ENCODE data around the gene IFNB1. TPM values are rescaled to one million over a fixed set of nuclear protein-coding genes. Genes with fewer than 3 reads are reported as not detected.

The IFNB1 gene
- polyA plus RNA-seq, 1 donor: not detected

DNA sequence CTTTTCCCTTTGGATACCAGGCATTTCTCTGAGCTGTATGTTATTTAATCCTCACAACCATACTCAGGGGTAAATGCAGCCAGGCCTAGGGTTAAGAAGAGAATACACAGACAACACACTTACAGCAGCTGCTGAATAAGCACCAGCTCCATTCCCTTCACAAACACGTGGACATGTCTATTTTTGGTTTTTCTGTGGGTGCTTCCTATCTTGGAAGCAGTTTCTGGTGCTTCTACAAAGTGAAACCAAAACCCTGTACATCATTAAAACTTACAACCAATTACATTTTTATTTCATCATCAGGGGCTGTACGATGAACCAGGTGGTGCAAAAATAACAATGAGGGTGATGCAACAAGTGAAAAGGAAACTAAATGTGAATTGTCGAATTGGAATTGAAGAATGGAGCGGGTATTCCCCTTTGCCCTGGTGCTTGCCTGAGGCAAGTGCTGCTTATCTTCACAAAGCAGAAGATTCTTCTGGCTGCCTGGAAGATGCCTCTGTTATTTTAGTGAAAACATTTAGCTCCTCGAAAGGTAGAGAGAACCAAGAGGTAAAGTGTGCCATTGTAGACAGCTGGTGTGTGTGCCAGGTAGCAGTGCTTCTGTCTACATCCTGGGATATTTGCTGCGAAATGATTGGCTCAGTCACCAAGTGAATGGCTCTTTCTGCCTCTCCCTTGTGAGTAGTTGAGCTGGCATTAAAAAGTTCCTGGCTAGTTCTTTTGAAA is 18.6 kb upstream of the IFNB1 start:
- Histone ChIP-seq H3K27ac (ENCODE audit: low read length) (no peak overlapping the region), H3K27me3 (ENCODE audit: control insufficient read depth, insufficient read depth, low read length) (no peaks in the 10 kb centered on the region), H3K4me1 (ENCODE audit: control insufficient read depth, insufficient read depth, low read length) (no peaks in the 10 kb centered on the region), H3K4me3 (ENCODE audit: low read length) (no peak overlapping the region), H3K9me3 (ENCODE audit: control insufficient read depth, low read depth, low read length) (no peaks in the 10 kb centered on the region), H3K36me3 (ENCODE audit: control insufficient read depth, insufficient read depth, low read length) (no peaks in the 10 kb centered on the region)
- WGBS (ENCODE audit: insufficient coverage, low lambda C conversion rate): no CpG with 5 or more reads among the region's 6 CpGs
- peak in 1 of 2 donors; percentile 26 for DNase-seq

DNA sequence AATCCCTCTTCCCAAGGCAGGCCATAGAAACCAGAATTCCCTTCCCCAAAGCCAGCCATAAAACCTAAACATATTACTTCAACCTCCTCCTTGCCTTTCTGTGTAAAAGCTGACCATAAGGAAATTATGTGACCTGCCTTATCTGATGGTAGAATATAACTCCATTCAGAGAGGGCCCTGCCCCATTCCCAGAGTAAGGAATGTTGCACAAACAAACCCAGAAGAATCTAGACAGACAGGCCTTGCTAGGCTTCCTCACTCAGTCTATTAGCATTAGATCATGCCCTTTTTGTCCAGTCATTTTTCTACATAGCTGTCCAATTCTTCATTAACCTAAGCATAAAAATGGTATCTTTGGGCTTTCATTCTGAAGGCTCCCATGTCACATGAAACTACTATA is 17.8 kb upstream of the IFNB1 start:
- H3K4me1 ChIP-seq (ENCODE audit: control insufficient read depth, insufficient read depth, low read length): no peaks in the 10 kb centered on the region
- H3K36me3 ChIP-seq (ENCODE audit: control insufficient read depth, insufficient read depth, low read length): no peaks in the 10 kb centered on the region
- H3K9me3 ChIP-seq (ENCODE audit: control insufficient read depth, low read depth, low read length): no peaks in the 10 kb centered on the region
- DNase-seq: no peak
- no peaks in the 10 kb centered on the region for H3K27me3 ChIP-seq (ENCODE audit: control insufficient read depth, insufficient read depth, low read length)
- no peak overlapping the region for H3K27ac ChIP-seq (ENCODE audit: low read length)
- H3K4me3 ChIP-seq (ENCODE audit: low read length): no peak overlapping the region

DNA sequence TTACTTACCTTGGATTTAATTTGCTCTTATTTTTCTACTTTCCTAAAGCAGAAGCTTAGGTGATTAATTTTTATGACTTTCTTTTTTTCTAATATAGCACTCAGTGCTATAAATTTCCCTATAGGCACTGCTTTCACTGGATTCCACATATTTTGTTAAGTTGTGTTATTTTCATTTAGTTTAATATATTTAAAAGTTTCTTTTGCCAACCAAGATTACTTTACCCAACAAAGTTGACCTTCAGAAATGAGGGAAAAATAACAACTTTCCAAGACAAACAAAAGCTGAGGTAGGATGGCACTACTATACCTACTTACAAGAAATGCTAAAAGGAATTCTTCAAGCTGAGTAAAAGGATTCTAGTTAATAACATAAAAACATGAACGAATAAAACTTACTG is 8.8 kb upstream of the IFNB1 start:
- no peak overlapping the region for H3K27ac ChIP-seq (ENCODE audit: low read length)
- no peaks in the 10 kb centered on the region for H3K27me3 ChIP-seq (ENCODE audit: control insufficient read depth, insufficient read depth, low read length)
- no peaks in the 10 kb centered on the region for H3K9me3 ChIP-seq (ENCODE audit: control insufficient read depth, low read depth, low read length)
- H3K4me1 ChIP-seq (ENCODE audit: control insufficient read depth, insufficient read depth, low read length): no peaks in the 10 kb centered on the region
- no peak for DNase-seq
- H3K4me3 ChIP-seq (ENCODE audit: low read length): no peak overlapping the region
- H3K36me3 ChIP-seq (ENCODE audit: control insufficient read depth, insufficient read depth, low read length): no peaks in the 10 kb centered on the region
- WGBS (ENCODE audit: insufficient coverage, low lambda C conversion rate): no CpG with 5 or more reads among the region's 1 CpG

DNA sequence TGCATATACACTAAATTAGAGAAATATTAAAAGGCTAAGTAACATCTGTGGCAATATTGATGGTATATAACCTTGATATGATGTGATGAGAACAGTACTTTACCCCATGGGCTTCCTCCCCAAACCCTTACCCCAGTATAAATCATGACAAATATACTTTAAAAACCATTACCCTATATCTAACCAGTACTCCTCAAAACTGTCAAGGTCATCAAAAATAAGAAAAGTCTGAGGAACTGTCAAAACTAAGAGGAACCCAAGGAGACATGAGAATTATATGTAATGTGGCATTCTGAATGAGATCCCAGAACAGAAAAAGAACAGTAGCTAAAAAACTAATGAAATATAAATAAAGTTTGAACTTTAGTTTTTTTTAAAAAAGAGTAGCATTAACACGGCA is 7.3 kb upstream of the IFNB1 start:
- Histone ChIP-seq H3K9me3 (ENCODE audit: control insufficient read depth, low read depth, low read length) (no peaks in the 10 kb centered on the region), H3K4me3 (ENCODE audit: low read length) (no peak overlapping the region), H3K27me3 (ENCODE audit: control insufficient read depth, insufficient read depth, low read length) (no peaks in the 10 kb centered on the region), H3K27ac (ENCODE audit: low read length) (no peak overlapping the region), H3K36me3 (ENCODE audit: control insufficient read depth, insufficient read depth, low read length) (no peaks in the 10 kb centered on the region), H3K4me1 (ENCODE audit: control insufficient read depth, insufficient read depth, low read length) (no peaks in the 10 kb centered on the region)
- 92% methylated on average over 1 of the region's 1 CpG for WGBS (ENCODE audit: insufficient coverage, low lambda C conversion rate)
- no peak for DNase-seq

DNA sequence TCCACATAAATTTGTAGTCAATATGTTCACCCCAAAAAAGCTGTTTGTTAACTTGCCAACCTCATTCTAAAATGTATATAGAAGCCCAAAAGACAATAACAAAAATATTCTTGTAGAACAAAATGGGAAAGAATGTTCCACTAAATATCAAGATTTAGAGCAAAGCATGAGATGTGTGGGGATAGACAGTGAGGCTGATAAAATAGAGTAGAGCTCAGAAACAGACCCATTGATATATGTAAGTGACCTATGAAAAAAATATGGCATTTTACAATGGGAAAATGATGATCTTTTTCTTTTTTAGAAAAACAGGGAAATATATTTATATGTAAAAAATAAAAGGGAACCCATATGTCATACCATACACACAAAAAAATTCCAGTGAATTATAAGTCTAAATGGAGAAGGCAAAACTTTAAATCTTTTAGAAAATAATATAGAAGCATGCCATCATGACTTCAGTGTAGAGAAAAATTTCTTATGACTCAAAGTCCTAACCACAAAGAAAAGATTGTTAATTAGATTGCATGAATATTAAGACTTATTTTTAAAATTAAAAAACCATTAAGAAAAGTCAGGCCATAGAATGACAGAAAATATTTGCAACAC is 6.6 kb upstream of the IFNB1 start:
- Histone ChIP-seq H3K9me3 (ENCODE audit: control insufficient read depth, low read depth, low read length) (no peaks in the 10 kb centered on the region), H3K36me3 (ENCODE audit: control insufficient read depth, insufficient read depth, low read length) (no peaks in the 10 kb centered on the region), H3K4me3 (ENCODE audit: low read length) (no peak overlapping the region), H3K27me3 (ENCODE audit: control insufficient read depth, insufficient read depth, low read length) (no peaks in the 10 kb centered on the region), H3K27ac (ENCODE audit: low read length) (no peak overlapping the region), H3K4me1 (ENCODE audit: control insufficient read depth, insufficient read depth, low read length) (no peaks in the 10 kb centered on the region)
- DNase-seq: no peak

DNA sequence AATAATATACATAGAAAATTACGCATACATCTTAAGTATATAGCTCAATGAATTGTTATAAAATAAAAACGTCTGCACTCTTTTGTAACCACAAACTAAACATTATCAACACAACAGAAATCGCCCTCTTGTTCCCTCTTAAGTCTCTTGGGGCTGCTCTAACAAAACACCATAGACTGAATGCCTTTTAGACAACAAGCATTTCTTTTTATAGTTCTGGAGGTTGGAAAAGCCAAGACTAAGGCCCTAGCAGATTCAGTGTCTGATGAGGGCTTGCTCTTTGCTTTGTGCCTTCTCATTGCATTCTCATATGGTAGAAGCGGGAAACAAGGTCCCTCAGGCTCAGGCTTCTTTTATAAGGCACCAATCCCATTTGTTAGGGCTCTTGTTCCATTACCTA is 4.9 kb upstream of the IFNB1 start:
- H3K27me3 ChIP-seq (ENCODE audit: control insufficient read depth, insufficient read depth, low read length): no peaks in the 10 kb centered on the region
- no peak overlapping the region for H3K4me3 ChIP-seq (ENCODE audit: low read length)
- no peak for DNase-seq
- H3K9me3 ChIP-seq (ENCODE audit: control insufficient read depth, low read depth, low read length): no peaks in the 10 kb centered on the region
- H3K27ac ChIP-seq (ENCODE audit: low read length): no peak overlapping the region
- WGBS (ENCODE audit: insufficient coverage, low lambda C conversion rate): 100% methylated on average over 2 of the region's 4 CpGs
- no peaks in the 10 kb centered on the region for H3K36me3 ChIP-seq (ENCODE audit: control insufficient read depth, insufficient read depth, low read length)
- H3K4me1 ChIP-seq (ENCODE audit: control insufficient read depth, insufficient read depth, low read length): no peaks in the 10 kb centered on the region

DNA sequence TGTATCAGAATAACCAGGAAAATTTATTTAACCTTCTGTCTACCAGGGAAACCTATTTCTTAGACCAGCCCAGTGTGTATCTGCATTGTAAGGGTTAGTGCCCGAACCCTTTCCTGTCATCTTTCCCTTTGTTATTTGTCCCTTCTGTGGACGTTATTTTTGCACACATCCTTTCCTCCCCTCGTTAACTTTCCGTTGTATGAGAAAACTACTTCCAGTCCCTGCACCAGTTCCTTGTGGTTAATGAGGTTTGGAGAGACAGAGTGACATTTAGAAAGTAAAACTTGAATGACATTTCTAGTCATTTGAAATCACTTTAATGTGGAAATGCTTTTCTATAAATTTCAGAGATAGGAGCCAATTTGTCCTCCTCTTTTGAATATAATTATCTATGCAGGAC is 4.3 kb upstream of the IFNB1 start:
- Histone ChIP-seq H3K36me3 (ENCODE audit: control insufficient read depth, insufficient read depth, low read length) (no peaks in the 10 kb centered on the region), H3K4me1 (ENCODE audit: control insufficient read depth, insufficient read depth, low read length) (no peaks in the 10 kb centered on the region), H3K27ac (ENCODE audit: low read length) (no peak overlapping the region), H3K4me3 (ENCODE audit: low read length) (no peak overlapping the region), H3K9me3 (ENCODE audit: control insufficient read depth, low read depth, low read length) (no peaks in the 10 kb centered on the region), H3K27me3 (ENCODE audit: control insufficient read depth, insufficient read depth, low read length) (no peaks in the 10 kb centered on the region)
- 90% methylated on average over 2 of the region's 4 CpGs for WGBS (ENCODE audit: insufficient coverage, low lambda C conversion rate)
- no peak for DNase-seq

DNA sequence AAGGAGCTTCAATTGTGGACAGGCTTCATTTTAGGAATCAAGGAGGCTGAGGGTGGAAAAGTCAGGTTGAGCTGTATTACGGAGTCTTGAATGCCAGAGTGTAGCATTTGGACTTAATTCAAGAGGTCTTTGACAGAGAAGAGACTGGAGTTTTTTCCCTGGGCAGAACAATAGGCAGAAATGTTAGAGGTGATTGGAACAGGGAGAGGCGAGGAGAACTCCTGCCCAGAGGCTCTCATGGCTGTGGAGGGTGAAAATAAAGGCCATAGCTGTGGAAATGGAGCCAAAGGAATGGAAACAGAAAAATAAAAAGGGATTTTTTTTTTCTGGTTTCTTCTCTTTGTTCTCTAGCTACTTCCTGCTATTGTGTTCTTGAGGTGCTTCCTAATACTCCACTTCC is 3.7 kb upstream of the IFNB1 start:
- Histone ChIP-seq H3K9me3 (ENCODE audit: control insufficient read depth, low read depth, low read length) (no peaks in the 10 kb centered on the region), H3K27me3 (ENCODE audit: control insufficient read depth, insufficient read depth, low read length) (no peaks in the 10 kb centered on the region), H3K4me1 (ENCODE audit: control insufficient read depth, insufficient read depth, low read length) (no peaks in the 10 kb centered on the region), H3K4me3 (ENCODE audit: low read length) (no peak overlapping the region), H3K27ac (ENCODE audit: low read length) (no peak overlapping the region), H3K36me3 (ENCODE audit: control insufficient read depth, insufficient read depth, low read length) (no peaks in the 10 kb centered on the region)
- DNase-seq: no peak
- WGBS (ENCODE audit: insufficient coverage, low lambda C conversion rate): no CpG with 5 or more reads among the region's 2 CpGs

DNA sequence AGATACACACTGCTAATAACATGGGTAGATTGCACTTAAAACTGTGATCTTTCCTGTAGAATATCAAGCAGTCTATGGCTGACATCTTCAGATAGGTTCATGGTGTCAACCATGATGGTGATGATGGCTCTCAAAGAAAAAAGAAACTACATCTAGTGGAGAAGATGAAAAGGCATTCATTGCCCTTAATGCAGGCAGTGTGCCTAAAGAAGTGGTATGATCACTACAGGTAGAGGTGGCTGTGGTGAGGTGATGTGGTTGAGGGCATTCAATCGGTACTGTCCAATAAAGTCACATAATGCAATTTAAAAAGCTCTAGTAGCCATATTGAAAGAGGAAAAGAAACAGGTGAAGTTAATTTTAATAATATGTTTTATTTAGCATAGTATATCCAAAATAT is 3.1 kb upstream of the IFNB1 start:
- Histone ChIP-seq H3K4me1 (ENCODE audit: control insufficient read depth, insufficient read depth, low read length) (no peaks in the 10 kb centered on the region), H3K9me3 (ENCODE audit: control insufficient read depth, low read depth, low read length) (no peaks in the 10 kb centered on the region), H3K36me3 (ENCODE audit: control insufficient read depth, insufficient read depth, low read length) (no peaks in the 10 kb centered on the region), H3K27ac (ENCODE audit: low read length) (no peak overlapping the region), H3K4me3 (ENCODE audit: low read length) (no peak overlapping the region), H3K27me3 (ENCODE audit: control insufficient read depth, insufficient read depth, low read length) (no peaks in the 10 kb centered on the region)
- no CpG with 5 or more reads among the region's 1 CpG for WGBS (ENCODE audit: insufficient coverage, low lambda C conversion rate)
- DNase-seq: no peak

DNA sequence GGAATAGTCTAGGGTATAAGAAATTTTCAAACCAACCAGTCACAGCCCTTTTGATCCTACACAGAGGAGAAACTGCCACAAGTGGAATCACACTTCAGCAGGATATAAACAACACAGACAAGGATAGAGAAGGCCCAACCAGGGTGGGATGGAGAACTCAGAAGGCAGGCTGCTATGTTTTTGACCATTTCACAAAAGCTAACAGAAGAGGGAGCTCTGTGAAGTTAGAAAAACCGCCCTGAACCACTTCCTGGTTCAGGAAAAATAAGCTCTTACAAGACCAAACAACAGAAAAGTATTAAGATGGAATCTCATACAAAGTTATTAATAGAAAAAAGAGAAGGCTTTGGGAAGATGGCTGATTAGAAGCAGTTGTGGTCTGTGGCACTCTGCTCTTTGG is 960 bp upstream of the IFNB1 start:
- Histone ChIP-seq H3K36me3 (ENCODE audit: control insufficient read depth, insufficient read depth, low read length) (no peaks in the 10 kb centered on the region), H3K4me3 (ENCODE audit: low read length) (no peak overlapping the region), H3K27ac (ENCODE audit: low read length) (no peak overlapping the region), H3K4me1 (ENCODE audit: control insufficient read depth, insufficient read depth, low read length) (no peaks in the 10 kb centered on the region), H3K9me3 (ENCODE audit: control insufficient read depth, low read depth, low read length) (no peaks in the 10 kb centered on the region), H3K27me3 (ENCODE audit: control insufficient read depth, insufficient read depth, low read length) (no peaks in the 10 kb centered on the region)
- DNase-seq: no peak
- 80% methylated on average over 1 of the region's 1 CpG for WGBS (ENCODE audit: insufficient coverage, low lambda C conversion rate)

DNA sequence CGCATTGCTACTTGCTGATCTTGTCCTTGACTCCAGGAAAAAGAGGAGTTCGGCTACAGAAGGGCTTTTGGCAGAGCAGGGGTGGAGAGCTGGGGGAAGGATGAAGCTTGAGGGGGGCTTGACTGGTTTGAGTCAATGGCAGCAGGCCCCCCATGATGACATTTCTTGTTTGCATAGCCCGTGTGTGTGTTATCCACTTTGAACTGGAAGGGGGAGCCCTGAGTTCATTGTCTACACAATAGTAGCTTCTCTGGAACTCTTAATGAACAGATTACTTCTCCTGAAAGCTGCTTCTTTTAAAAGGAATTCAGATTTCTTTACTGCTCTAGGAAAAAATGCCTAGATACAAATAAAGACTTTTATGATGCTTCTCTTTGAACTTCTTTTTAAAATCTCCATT is 2.3 kb downstream of the IFNB1 start:
- H3K36me3 ChIP-seq (ENCODE audit: control insufficient read depth, insufficient read depth, low read length): no peaks in the 10 kb centered on the region
- H3K4me1 ChIP-seq (ENCODE audit: control insufficient read depth, insufficient read depth, low read length): no peaks in the 10 kb centered on the region
- H3K27me3 ChIP-seq (ENCODE audit: control insufficient read depth, insufficient read depth, low read length): no peaks in the 10 kb centered on the region
- H3K27ac ChIP-seq (ENCODE audit: low read length): no peak overlapping the region
- no peak for DNase-seq
- H3K9me3 ChIP-seq (ENCODE audit: control insufficient read depth, low read depth, low read length): no peaks in the 10 kb centered on the region
- H3K4me3 ChIP-seq (ENCODE audit: low read length): no peak overlapping the region
- WGBS (ENCODE audit: insufficient coverage, low lambda C conversion rate): no CpG with 5 or more reads among the region's 3 CpGs
